ENCODE results near the gene AJAP1.

Gene AJAP1

GRCh38 chr1:4702464-4702863 is 48.1 kb downstream of the AJAP1 start:
- no peak for DNase-seq (ENCODE audit: low spot score)

GRCh38 chr1:4702932-4703331 is 48.5 kb downstream of the AJAP1 start:
- no peak for DNase-seq (ENCODE audit: low spot score)

DNA sequence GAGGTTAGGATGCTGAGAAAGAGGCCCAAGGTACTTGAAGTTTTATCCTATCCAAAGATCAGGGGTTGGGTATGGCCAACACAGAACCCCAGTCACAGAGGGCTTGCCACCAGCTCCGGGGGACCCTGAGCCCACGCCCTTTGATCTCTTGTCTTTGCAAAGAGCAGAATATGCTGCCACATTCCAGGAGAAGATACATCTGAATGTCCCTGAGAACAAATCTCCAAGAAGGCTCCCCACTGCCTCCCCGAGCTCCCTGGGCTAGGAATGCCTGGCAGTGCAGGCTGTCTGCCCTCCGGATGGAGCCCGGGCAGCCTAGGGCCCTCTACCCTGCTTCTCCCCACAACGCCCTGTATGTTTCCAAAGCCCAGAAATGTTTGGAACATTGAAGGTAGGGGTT is 49.2 kb downstream of the AJAP1 start:
- no peak for DNase-seq (ENCODE audit: low spot score)

GRCh38 chr1:4708840-4709507 is 54.6 kb downstream of the AJAP1 start:
- no peak for DNase-seq (ENCODE audit: low spot score)

- DNase-seq (ENCODE audit: low spot score): no peak
Observed at GRCh38 chr1:4709641-4710040, 55.2 kb downstream of the AJAP1 start.

GRCh38 chr1:4710592-4711415 is 56.4 kb downstream of the AJAP1 start:
- no peak for DNase-seq (ENCODE audit: low spot score)

- no peak for DNase-seq (ENCODE audit: low spot score)
Observed at GRCh38 chr1:4711416-4712275, 57.2 kb downstream of the AJAP1 start.

- DNase-seq (ENCODE audit: low spot score): no peak
Observed at GRCh38 chr1:4713669-4714068, 59.3 kb downstream of the AJAP1 start.

- DNase-seq (ENCODE audit: low spot score): no peak
Observed at GRCh38 chr1:4716406-4716805, 62.0 kb downstream of the AJAP1 start.

GRCh38 chr1:4718071-4718470 is 63.7 kb downstream of the AJAP1 start:
- DNase-seq (ENCODE audit: low spot score): no peak

GRCh38 chr1:4723106-4723505 is 68.7 kb downstream of the AJAP1 start:
- no peak for DNase-seq (ENCODE audit: low spot score)

GRCh38 chr1:4724001-4724400 is 69.6 kb downstream of the AJAP1 start:
- DNase-seq (ENCODE audit: low spot score): no peak

GRCh38 chr1:4724695-4725250 is 70.4 kb downstream of the AJAP1 start:
- no peak for DNase-seq (ENCODE audit: low spot score)

GRCh38 chr1:4725416-4725815 is 71.0 kb downstream of the AJAP1 start:
- DNase-seq (ENCODE audit: low spot score): no peak

- no peak for DNase-seq (ENCODE audit: low spot score)
Observed at GRCh38 chr1:4726620-4727341, 72.4 kb downstream of the AJAP1 start.

GRCh38 chr1:4728319-4729089 is 74.1 kb downstream of the AJAP1 start:
- no peak for DNase-seq (ENCODE audit: low spot score)

- no peak for DNase-seq (ENCODE audit: low spot score)
Observed at GRCh38 chr1:4729090-4729471, 74.7 kb downstream of the AJAP1 start.

DNA sequence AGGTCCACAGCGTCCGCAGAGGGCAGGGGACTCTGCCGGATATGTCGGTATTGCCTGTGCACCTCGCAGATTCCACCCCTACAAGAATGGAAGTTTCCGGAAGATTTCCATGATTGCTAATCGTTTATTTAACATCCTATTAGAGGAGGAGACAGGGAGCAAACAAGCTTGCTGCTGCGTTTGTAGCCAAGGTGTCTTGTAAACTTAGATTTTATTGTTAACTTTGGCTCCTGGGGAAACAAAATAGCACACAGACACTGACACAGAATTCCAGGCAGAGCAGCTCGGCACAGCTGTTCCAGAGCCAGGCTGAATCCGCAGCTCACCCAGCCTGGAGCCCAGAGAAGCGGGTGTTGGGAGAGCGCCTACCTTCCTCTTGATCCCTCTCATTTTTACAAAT is 75.7 kb downstream of the AJAP1 start:
- DNase-seq (ENCODE audit: low spot score): no peak

DNA sequence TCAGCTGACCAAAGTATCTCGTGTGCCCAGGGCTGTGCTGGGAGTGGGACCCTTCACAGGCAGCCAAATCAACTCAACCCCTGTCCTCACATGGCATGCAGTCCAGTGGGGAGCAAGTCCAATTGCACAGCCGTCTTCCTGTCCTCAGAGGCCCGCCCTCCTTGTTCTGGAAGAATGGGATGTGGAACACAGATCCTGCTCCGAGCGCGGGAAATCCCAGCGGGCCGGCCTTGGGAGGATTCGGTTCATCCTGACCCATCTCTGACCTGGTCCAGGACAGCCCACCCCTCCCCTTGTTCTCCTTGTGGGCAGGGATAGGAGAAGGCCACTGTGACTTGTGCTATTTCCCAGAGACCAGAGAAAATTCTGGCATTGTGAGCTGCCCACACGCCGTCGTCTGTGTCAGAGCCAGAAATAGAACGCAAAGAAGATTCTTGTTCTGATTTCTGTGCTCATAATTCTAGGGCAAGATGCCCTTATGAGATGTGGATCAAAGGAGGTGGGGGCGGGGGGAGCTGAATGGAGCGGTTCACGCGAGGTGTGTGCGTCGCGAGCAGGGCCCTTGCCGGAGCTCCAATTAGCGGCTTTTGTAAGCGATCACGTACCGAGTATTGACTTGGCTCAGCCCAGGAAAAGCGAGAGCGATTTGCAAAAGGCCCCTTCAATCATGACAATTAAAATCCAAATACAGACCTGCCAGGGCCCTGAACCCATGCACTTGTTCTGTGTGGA is 79.2 kb downstream of the AJAP1 start:
- DNase-seq (ENCODE audit: low spot score): no peak

DNA sequence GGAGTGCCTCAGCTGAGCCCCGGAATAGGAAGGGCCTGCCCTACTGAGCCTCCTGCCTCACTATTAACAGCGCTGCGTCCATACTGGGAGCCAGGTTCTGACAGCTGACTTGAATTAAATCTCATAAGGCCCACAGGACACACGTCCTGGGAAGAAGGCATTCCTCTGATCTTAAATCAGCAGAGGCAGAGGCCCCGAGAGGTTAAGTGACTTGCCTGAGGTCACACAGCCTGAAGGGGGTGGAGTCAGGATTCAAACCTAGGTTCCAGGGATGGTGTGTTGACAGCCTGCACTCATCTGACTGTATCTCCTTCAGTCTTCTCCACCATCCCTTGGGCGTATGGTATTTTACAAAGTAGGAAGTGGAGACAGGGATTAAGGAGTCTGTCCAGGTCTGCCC is 79.8 kb downstream of the AJAP1 start:
- DNase-seq (ENCODE audit: low spot score): no peak
